ENCODE results near the gene MYO18B.

Gene MYO18B

GRCh38 chr22:26045860-26046259 lies 303.9 kb downstream of the MYO18B start (continued):
- TF ChIP-seq CREB5 (CRISPR knock-in tag; IDR thresholded peaks at IDR 0.05; ENCODE audit: low read depth), result no peak
- TF ChIP-seq ZFP3 (CRISPR knock-in tag; IDR thresholded peaks at IDR 0.05), result no peak

- TF ChIP-seq RARB (CRISPR knock-in tag; IDR thresholded peaks at IDR 0.05) (no peak), TSHZ2 (CRISPR knock-in tag; IDR thresholded peaks at IDR 0.05) (no peak), BACH2 (CRISPR knock-in tag; IDR thresholded peaks at IDR 0.05; ENCODE audit: borderline replicate concordance) (no peak), TOX (CRISPR knock-in tag; IDR thresholded peaks at IDR 0.05; ENCODE audit: borderline replicate concordance) (no peak), ZFP30 (CRISPR knock-in tag; IDR thresholded peaks at IDR 0.05) (no peak), ZC3H10 (CRISPR knock-in tag; IDR thresholded peaks at IDR 0.05) (no peak), OSR1 (CRISPR knock-in tag; IDR thresholded peaks at IDR 0.05) (no peak), TCF4 (CRISPR knock-in tag; IDR thresholded peaks at IDR 0.05; ENCODE audit: borderline replicate concordance) (no peak), ZNF70 (CRISPR knock-in tag; IDR thresholded peaks at IDR 0.05) (no peak), ZNF565 (CRISPR knock-in tag; conservative IDR thresholded peaks at IDR 0.05; ENCODE audit: low read depth) (no peak), ESRRG (CRISPR knock-in tag; IDR thresholded peaks at IDR 0.05) (no peak), ZNF8 (CRISPR knock-in tag; IDR thresholded peaks at IDR 0.05) (no peak)
- ATAC-seq, result no peak
Observed at GRCh38 chr22:26047516-26047915, 305.5 kb downstream of the MYO18B start.

GRCh38 chr22:26047920-26048319 lies 305.9 kb downstream of the MYO18B start:
- TF ChIP-seq PATZ1 (CRISPR knock-in tag; IDR thresholded peaks at IDR 0.05; ENCODE audit: borderline replicate concordance), result no peak
- TF ChIP-seq CSRNP3 (CRISPR knock-in tag; IDR thresholded peaks at IDR 0.05), result no peak
- no peak for TF ChIP-seq GLIS3 (CRISPR knock-in tag; IDR thresholded peaks at IDR 0.05)
- TF ChIP-seq TCF4 (CRISPR knock-in tag; IDR thresholded peaks at IDR 0.05; ENCODE audit: borderline replicate concordance), result no peak
- TF ChIP-seq ZNF70 (CRISPR knock-in tag; IDR thresholded peaks at IDR 0.05), result no peak
- TF ChIP-seq ZNF8 (CRISPR knock-in tag; IDR thresholded peaks at IDR 0.05), result no peak
- no peak for TF ChIP-seq BACH2 (CRISPR knock-in tag; IDR thresholded peaks at IDR 0.05; ENCODE audit: borderline replicate concordance)
- TF ChIP-seq TSHZ2 (CRISPR knock-in tag; IDR thresholded peaks at IDR 0.05), result no peak
- TF ChIP-seq CSDC2 (CRISPR knock-in tag; IDR thresholded peaks at IDR 0.05), result no peak
- no peak for TF ChIP-seq ISL1 (CRISPR knock-in tag; IDR thresholded peaks at IDR 0.05)
- TF ChIP-seq TOX (CRISPR knock-in tag; IDR thresholded peaks at IDR 0.05; ENCODE audit: borderline replicate concordance), result no peak
- no peak for TF ChIP-seq ZFP3 (CRISPR knock-in tag; IDR thresholded peaks at IDR 0.05)
- no peak for TF ChIP-seq ZC3H10 (CRISPR knock-in tag; IDR thresholded peaks at IDR 0.05)
- TF ChIP-seq ARNTL (CRISPR knock-in tag; IDR thresholded peaks at IDR 0.05; ENCODE audit: borderline replicate concordance, low read depth), result no peak
- TF ChIP-seq ZFP30 (CRISPR knock-in tag; IDR thresholded peaks at IDR 0.05), result no peak
- TF ChIP-seq CREB5 (CRISPR knock-in tag; IDR thresholded peaks at IDR 0.05; ENCODE audit: low read depth), result no peak
- TF ChIP-seq POU6F1 (CRISPR knock-in tag; IDR thresholded peaks at IDR 0.05; ENCODE audit: borderline replicate concordance, low read depth), result no peak
- no peak for ATAC-seq
